NCI-H146 (cell line): ENCODE data around the gene GATB.
"Not testable (repeated sequence)": the region's sequence is repeated elsewhere in the genome, so short reads cannot be mapped to it uniquely, and the experiment has no call there.

ENCODE experiments used
- DNase-seq: peaks from one replicate; lab custom pipeline; 2025; lab: John Stamatoyannopoulos, UW

GATB gene

GRCh38 chr4:151785484-151786157, 24.8 kb upstream of the GATB start:
- no peak for DNase-seq

GRCh38 chr4:151784706-151785105, 23.9 kb upstream of the GATB start:
- DNase-seq, result no peak

- no peak for DNase-seq
Measured at GRCh38 chr4:151783867-151784266, 23.1 kb upstream of the GATB start.

GRCh38 chr4:151782296-151782695, 21.5 kb upstream of the GATB start:
- DNase-seq, result no peak

- DNase-seq, result no peak
Measured at GRCh38 chr4:151781026-151781425, 20.2 kb upstream of the GATB start.

- DNase-seq, result no peak
Measured at GRCh38 chr4:151777471-151777870, 16.7 kb upstream of the GATB start.

DNA sequence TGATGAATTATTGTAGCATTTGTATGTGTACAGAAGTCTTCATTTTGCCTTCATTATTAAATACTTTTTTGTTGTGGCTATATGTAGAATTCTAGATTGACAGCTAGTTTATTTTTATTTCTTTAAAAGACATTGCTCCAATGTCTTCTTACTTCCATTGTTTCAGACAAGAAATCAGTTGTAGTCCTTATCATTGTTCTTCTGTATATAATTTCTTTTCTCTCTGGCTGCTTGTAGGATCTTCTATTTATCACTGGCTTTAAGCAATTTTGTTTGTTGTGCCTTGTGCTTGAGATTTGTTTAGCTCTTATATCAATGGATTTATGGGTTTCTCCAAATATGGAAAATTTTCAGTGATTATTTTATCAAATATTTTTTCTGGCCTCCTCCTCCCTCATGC, 13.5 kb upstream of the GATB start:
- DNase-seq, result no peak

GRCh38 chr4:151772274-151772673, 11.5 kb upstream of the GATB start:
- no peak for DNase-seq

DNA sequence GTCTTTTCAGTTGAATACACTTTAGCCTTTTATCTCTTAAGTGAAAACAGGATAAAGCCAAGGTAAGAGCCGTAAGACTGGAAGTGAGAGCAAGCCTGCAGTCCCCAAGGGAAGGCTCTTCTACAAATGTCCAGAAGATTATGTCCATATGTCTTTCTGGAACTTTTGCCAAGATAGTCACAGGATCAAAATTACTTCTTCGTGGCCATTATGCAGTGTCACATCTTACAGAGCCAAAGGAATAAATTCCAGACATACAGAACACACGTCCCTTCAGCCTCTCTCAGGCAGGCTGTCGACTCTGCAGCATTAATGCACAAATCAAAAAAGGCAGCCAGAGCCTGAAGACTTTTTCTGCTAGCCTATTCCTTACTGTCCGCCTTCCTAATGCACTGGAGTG, 10.9 kb upstream of the GATB start:
- no peak for DNase-seq

- no peak for DNase-seq
Measured at GRCh38 chr4:151770154-151770553, 9.3 kb upstream of the GATB start.

GRCh38 chr4:151768835-151769234, 8.0 kb upstream of the GATB start:
- DNase-seq, result no peak

DNA sequence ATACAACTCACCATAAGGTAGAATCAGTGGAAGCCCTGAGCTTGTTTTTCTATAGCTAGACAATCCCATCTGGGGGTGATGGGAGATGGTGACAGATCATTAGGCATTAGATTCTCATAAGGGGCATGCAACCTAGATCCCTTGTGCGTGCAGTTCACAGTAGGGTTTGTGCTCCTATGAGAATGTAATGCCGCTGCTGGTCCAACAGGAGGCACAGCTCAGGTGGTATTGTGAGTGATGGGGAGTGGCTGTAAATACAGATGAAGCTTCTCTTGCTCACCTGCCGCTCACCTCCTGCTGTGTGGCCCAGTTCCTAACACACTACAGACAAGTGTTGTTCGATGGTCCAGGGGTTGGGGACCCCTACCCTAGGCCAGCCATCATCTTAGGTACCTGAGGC, 5.9 kb upstream of the GATB start:
- peak; percentile 2 for DNase-seq

DNA sequence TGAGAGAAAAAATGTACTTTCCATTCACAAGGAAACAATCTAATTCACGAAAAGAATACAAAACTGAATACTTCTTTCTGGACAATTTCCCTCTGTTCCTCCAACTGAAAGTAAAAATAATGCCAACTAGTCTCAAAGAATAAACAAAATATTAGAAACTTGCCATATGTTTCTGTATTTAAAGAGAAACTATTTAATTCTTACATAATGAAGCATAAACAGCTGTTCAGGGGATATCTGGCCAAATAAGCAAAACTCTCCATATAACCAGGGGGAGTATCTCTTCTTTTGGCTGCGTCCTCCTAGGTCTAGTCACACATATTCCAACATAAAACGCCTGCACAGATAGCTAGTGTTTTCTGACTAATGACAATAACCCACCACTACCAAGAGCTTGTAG, 805 bp downstream of the GATB start:
- DNase-seq, result no peak

GRCh38 chr4:151753056-151753455, 7.8 kb downstream of the GATB start:
- no peak for DNase-seq

GRCh38 chr4:151750156-151750555, 10.7 kb downstream of the GATB start:
- no peak for DNase-seq

- no peak for DNase-seq
Measured at GRCh38 chr4:151745481-151746231, 15.2 kb downstream of the GATB start.

GRCh38 chr4:151744614-151745013, 16.2 kb downstream of the GATB start:
- no peak for DNase-seq

DNA sequence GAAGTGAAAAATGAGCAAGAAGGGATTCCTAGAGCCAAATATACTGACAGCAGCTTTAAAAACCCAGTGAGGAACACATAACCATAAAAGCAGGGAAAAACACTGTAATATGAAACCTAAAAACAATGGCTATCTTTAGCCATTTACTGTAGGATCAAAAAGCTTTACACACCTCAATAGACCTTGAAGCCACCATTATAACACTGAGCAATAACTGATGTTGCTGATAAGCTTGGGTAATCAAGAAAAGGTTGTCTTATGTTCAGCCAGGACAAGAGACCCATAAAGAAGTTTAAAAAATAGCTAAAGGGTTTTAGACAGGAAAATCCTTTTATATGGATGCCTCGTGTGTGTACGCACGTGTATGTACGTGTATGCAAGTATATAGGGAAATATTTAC, 16.9 kb downstream of the GATB start:
- DNase-seq, result no peak

GRCh38 chr4:151743128-151743854, 17.5 kb downstream of the GATB start:
- no peak for DNase-seq

DNA sequence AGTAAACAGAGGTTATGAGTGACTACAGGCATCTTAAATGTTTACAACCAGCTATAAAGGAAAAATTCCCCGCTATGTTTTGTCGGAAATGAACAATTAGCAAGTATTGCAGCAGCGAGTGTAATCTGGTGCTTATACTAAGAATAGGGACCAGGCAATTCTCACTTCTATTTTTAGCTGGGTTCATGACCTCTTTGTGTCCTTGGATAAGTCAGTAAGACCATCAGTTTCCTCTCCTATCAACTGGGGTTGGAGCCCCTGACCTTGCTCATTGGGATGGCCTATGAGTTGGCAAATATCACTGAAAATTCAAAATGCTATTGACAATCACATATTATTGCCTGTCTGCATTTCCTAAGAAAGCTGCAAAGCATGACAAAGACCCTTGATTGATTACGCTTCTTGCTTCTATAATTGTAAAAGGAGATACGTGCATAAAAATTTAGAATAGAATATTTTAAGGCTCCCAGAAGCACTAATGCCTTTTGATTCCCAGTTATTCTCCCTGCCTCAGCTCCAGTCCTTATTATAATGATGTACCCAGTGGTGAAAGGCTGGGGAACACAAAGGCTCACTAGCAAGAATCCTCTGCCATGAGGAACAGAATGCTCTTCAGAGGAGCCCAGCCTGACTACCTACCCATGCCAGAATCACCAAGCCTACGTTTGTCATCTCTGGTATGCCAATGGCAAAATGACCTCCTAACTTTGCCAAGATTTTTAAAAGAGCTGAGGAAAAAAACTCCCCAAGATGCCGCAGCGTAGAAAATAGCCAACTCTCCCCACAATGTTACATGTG, 21.9 kb downstream of the GATB start:
- no peak for DNase-seq

GRCh38 chr4:151736852-151737251, 24.0 kb downstream of the GATB start:
- DNase-seq, result not testable (repeated sequence)

- DNase-seq, result no peak
Measured at GRCh38 chr4:151736361-151736760, 24.4 kb downstream of the GATB start.
